GM19395 (cell line): ENCODE results near the gene CADM1.

Experiments
- ATAC-seq: cut with Tn5 transposase; IDR thresholded peaks from one replicate; pipeline ENCODE4 v1.9.1; 2021; ENCODE audit warnings: mild to moderate bottlenecking, moderate library complexity; ENCODE audit not compliant: unreplicated experiment

The CADM1 gene

DNA sequence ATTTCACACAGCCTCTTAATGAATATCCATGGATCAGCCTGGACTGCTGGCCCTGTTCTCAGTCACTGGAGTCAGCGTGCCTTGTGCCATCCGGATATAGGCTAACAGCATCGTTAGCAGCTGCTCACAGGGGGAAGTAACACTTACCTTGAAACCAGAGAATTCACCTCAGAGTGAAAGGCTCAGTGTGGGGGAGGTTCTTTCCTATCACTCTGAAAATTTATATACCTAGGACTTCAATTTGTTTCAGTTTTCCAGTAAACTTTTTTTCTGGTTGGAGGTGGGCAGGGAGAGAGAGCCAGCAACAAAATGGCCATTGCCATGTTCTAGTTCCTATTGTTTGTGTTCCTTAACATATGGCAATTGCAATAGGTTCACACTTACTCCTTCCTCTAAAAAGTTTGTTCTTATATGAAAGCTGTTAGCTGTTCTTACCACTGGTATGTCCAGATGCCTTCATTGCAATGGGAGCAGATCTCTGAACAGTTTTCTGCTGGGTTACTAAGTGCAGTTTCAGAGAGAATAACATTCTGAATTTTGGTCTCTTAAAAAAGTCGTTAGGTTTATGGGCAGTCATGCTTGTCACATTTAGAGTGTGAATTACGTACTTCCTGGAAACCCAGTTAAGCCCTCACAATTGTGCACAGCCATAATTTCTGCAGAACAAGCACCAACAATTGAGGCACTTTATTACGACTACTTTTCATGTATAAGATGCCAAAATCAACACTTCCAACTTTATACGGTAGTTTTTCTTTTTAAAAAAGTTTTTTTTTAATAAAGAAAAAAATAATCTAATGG is 247.6 kb downstream of the CADM1 start:
- peak; percentile 85 for ATAC-seq

- no peak for ATAC-seq
Observed at GRCh38 chr11:115255006-115255762, 249.0 kb downstream of the CADM1 start.

DNA sequence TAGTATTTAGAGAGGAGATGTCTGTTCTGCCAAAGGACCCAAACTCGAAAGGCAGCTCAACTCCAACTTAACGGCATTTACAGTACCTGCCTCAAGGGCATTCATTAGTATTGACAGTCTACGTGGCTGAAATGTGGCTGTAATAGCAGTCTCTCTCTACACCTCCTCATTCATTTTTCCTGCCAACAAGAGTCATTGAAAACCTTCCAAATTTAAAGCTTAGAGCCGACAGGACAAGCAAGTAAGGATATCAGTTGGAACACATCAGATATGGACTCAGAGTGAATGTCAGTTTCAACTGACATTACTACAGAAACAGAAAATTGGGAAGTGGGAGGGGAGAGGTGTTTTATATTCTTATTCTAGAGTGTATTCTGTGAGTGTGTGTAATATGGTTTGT is 253.1 kb downstream of the CADM1 start:
- ATAC-seq, result no peak

- ATAC-seq, result no peak
Observed at GRCh38 chr11:115249061-115249578, 255.1 kb downstream of the CADM1 start.

- no peak for ATAC-seq
Observed at GRCh38 chr11:115247953-115248352, 256.3 kb downstream of the CADM1 start.

- no peak for ATAC-seq
Observed at GRCh38 chr11:115247361-115247760, 256.9 kb downstream of the CADM1 start.

GRCh38 chr11:115244758-115245157 is 259.5 kb downstream of the CADM1 start:
- ATAC-seq, result no peak

DNA sequence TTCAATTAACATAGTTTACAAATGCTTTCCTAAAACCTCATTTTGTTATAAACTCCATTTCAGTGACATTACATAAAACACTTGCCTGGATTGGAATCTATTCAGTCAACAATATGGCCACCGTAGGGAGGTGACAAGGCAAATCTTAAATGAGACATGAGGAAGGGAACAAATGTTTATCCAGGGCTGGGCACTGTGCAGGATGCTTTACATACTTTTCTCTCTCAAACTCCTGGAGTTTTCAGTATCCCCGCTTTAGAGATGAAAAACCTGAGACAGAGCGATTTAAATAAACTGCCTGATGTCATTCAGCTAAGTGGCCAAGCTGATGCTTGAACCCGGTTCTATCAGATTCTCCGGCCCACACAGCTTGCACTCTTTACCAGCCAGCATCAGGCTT is 259.9 kb downstream of the CADM1 start:
- ATAC-seq, result no peak

- no peak for ATAC-seq
Observed at GRCh38 chr11:115242982-115243381, 261.2 kb downstream of the CADM1 start.

DNA sequence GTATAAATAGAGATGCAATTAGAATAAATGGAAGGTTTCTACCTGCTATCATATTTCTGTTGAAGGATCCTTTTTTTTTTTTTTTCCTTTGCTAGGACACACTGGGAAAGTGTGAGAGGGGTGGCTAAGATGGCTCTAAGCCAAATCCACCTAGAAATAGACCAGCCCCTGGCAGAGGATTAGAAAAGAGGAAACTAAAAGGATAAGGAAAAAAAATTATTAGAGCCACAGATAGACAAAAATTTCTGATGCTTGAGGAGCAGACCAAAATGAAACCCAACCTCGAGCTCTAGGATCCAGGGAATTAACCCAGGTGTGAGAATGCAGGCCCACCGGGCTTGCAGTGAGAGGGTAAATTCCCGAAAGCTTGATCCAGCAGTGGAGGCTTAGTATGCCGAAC is 262.3 kb downstream of the CADM1 start:
- no peak for ATAC-seq

DNA sequence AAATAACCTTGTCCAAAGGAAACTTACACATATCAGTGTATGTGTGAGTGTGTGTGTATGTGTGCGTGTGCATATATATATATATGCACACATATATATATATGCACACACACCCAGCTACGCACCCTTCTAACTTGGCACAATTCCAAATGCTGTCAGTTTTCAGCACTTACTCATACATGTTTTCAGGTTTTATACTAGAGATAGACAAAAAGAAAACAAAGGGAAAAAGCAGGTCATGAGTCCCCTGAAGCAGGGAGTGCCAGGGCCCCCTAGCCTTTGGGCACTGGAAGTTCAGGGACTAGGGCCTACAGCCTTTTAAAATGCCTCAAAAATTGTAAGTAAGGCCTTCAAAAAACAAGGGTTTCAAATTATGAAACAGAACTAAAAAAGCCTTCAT is 265.4 kb downstream of the CADM1 start:
- ATAC-seq, result no peak

DNA sequence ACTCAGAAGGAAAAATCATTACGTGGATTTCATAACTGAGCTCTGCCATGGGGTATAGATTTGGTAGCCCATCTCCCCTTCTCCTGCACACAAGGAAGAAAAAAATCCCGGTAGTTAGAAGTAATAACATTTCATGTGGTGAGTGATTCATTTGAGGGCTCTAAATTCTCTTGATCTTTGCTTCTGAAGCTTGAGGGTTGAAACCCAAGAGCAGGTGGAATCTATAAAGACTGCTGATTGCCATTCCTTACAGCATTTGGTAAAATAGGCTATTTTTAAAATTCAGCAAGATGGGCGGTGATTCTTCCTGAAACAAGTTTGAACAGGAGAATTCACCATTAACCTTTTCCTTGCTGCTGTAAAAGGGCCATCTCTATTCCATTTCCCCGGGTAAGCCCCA is 266.1 kb downstream of the CADM1 start:
- no peak for ATAC-seq

- no peak for ATAC-seq
Observed at GRCh38 chr11:115237578-115237977, 266.6 kb downstream of the CADM1 start.

- ATAC-seq, result no peak
Observed at GRCh38 chr11:115234794-115235193, 269.4 kb downstream of the CADM1 start.

DNA sequence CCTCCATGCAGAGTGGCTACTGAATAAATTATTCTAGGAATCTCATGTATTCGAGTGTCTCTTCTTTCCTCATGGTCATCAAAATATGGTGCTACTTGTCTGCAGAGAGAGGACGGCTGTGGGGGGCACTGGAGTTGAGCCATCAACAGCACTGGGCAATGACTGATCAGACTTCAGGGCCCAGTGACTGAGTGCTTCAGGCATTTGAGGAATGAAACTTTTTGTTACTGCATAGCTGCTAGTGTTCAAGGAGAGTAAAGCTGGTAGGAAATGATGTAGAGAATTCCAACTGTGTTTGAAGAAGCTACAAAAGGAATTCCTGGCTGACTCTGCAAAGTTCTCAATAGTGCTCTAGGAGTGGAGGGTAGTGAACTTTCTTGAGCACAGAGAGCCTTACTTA is 277.7 kb downstream of the CADM1 start:
- ATAC-seq, result no peak

- ATAC-seq, result no peak
Observed at GRCh38 chr11:115224551-115224950, 279.7 kb downstream of the CADM1 start.

GRCh38 chr11:115222863-115223530 is 281.2 kb downstream of the CADM1 start:
- peak; percentile 48 for ATAC-seq

DNA sequence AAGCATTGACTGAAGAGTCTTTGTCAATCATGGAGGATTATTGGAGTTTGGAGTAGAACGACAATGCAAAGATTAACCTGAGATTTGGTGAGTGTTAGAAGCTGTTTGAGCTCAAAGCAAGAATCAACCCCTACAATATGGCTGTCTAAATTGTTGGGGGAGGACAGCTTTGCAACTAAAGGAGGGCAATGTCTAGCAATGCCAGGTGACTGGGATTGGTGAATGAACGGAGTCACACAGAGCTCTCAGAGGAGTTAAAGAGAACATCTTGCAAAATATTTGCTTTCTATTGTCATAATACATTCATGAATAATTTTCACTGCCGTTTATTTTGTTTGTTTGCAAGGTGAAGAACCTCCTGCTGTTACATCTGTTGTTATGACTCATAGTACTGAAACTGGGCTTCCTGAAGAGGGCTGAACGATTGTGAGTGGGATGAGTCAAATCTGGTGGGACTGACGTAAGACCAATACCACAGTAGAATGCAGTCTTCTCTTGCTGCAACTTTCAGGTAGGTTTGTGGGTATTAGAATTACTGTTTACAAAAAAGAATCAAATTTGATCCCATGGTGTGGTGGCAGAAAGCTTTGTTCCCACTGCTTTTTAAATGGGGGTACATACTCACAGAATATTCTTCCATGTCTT is 281.9 kb downstream of the CADM1 start:
- peak; percentile 97 for ATAC-seq

DNA sequence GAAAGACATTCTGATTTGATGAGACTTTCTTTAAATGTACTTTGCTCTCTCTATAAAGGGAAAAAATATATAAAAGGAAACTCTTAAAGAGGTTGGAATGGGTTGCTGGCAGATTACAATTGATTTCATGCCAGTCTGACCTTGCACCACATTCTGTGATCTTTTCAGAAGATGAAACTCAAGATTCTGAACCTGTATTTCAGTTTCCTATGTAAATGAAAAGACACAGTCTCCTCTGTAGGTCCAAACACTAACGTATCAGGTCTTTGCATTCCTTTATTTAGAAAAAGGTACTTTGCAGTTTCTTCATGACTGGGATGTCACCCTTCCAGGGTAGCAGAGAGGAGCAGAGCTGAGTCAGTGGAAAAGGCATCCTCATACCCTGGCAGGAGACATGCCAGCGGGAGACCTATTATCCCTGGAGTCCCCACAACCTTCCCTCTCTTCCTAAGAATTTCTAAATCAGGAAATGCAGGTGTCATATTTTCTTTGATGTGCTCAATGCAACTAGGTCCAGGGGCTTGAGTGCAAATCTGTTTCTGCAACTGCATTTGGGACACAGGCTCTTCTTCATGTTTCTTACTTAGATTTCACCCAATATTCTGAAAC is 282.6 kb downstream of the CADM1 start:
- ATAC-seq, result peak; percentile 47

DNA sequence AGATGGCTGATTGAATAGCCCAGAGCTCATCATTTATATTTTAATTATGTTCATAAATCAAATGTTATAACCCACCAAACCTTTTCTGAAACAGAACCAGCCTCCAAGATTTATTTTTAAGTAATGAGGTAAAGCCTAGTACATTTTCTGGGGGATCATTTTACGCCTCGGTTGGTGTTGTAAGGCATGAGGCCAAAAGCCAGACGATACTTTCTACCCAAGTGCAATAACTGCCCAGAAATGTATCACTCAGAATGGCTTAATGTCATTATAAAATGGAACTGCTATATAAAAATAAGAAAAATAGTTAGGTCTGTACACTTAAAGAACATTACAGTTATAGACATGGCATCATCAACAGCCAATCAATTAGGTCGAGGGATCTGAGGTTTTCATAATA is 283.3 kb downstream of the CADM1 start:
- ATAC-seq, result no peak

DNA sequence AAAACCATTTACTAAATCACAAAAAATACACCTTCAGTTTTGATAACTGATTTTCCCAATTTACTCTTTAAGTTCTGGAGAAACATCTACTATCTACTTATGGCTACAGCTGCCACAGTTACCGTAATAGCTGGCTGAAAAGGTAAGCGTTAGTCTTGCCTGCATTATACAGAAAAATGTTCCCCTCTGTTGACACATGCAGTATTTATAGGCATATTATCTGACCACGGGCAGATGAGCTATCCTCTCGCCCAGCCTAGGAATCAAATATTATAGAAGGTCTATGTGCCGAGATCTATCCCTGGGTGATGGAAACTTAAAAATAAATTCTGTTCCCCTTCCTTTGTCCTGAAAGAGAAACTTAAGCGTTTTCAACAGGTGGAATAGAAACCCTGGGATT is 283.8 kb downstream of the CADM1 start:
- ATAC-seq, result no peak
